Tongue (tissue), 2 donors: ENCODE data around the gene RAD51C. TPM values are rescaled to one million over a fixed set of nuclear protein-coding genes. Genes with fewer than 3 reads are reported as not detected.
"Not testable (repeated sequence)": the region's sequence is repeated elsewhere in the genome, so short reads cannot be mapped to it uniquely, and the experiment has no call there.

Experiments used
- DNase-seq: peaks from one replicate; pipeline ENCODE4 v3.0.0-alpha.2; 2015
- total RNA-seq: library from RNA; depleted of rRNA; stranded (reverse); fragments of >200 nt; gene quantifications from one replicate; pipeline ENCODE4 v1.2.3, GENCODE V29; 2014

Gene RAD51C
- total RNA-seq = 30.2 TPM

DNA sequence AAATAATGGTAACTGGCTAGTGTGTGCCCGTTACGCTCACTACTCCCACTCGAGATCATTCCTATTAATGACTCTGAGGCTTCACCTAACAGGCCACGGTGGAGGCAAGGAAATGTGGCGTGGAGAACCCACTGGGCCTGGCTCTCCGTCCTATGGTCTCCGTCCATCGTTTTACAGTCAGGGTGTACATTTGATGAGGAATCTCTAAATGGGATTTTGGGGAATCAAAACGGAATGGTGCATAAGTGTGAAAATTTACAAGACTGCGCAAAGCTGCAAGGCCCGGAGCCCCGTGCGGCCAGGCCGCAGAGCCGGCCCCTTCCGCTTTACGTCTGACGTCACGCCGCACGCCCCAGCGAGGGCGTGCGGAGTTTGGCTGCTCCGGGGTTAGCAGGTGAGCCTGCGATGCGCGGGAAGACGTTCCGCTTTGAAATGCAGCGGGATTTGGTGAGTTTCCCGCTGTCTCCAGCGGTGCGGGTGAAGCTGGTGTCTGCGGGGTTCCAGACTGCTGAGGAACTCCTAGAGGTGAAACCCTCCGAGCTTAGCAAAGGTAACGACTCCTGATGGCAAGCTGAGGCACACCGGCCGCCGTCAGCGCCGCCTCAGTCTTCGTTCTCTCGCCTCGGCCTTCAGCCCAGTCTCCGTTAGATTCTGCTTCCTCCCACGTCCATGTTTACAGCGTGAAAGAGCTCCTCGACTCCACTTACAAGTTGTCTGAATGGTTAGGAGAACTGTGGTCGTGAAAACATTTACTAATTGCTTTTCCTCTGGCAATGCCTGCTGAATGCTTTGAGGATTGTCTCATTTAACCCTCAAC is at the start of gene RAD51C:
Gene RAD51C (plus strand): TSS at position 364 of the 817 bp plus-strand sequence. CDS start 42 bp downstream, at position 406.
- DNase-seq = peak; percentile 94

DNA sequence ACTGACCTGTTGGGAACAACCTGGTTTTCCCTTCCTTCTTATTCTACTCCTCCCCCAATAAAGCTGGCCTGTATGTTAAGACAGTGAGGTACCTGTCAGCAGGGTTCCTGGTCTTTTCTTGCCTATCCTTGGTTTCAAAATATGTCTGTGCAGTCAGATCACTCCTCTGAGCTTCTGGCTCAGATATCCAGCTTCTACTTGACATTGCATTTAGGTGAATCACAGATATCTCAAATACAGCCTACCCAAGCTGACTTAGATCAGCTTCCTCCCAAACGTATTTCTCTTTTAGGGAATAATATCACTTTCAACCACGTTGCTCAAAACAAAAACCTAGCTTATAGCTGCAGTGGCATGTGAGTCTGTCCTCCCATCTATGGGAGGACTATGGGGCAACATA is 49.3 kb upstream of the RAD51C start:
- no peak for DNase-seq

- DNase-seq = no peak
Measured at GRCh38 chr17:58648236-58648635, 44.2 kb upstream of the RAD51C start.

GRCh38 chr17:58657962-58658803 is 34.2 kb upstream of the RAD51C start:
- DNase-seq = not testable (repeated sequence)

DNA sequence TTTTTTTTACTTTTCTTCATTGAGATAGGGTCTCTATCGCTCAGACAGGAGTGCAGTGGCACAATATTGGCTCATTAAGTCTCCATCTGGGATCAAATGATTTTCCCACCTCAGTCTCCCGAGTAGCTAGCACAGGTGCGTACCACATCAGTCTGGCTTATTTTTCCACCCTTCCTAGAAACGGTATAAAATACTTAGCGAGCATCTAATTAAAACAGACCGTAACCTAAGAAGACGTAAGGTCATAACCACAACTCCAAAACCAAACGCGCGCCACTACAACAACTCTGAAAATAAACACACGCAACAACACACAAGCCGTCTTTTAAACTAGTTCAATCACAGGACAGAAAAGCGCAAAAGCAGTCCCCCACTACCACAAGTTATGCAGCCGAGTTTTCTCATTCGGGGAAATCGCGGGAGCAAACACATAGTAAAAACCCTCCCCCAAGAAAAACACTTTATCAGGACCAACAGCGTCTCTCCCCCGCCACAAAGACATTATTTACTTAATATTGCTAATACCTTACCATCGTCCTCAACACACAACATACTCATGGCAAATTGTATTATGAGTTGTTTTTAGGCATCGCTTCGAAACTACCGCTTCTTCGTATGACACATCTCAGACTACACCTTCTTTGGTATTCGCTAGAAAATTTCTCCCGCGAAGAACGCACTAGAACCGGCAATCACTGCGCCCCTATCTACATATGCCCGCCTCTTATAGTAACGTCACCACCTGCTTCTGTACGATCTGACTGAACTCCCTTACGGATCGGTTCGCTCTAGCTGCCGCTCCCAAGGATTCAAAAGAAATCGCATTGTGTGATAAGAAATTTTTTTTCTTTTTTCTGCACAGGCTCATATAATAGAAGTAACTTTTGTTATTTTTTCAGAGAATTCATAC is 33.3 kb upstream of the RAD51C start:
- DNase-seq = peak; percentile 96

DNA sequence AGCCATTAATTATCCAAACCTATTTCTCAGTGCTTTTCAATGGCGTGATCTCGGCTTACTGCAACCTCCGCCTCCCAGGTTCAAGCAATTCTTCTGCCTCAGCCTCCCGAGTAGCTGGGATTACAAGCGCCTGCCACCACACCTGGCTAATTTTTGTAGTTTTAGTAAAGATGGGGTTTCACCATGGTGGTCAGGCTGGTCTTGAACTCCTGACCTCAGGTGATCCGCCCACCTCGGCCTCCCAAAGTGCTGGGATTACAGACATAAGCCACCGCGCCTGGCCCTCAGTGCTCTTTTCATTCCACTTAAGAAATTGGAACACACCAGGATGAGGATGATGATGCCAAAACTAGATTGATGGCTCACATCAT is 32.7 kb upstream of the RAD51C start:
- not testable (repeated sequence) for DNase-seq

DNA sequence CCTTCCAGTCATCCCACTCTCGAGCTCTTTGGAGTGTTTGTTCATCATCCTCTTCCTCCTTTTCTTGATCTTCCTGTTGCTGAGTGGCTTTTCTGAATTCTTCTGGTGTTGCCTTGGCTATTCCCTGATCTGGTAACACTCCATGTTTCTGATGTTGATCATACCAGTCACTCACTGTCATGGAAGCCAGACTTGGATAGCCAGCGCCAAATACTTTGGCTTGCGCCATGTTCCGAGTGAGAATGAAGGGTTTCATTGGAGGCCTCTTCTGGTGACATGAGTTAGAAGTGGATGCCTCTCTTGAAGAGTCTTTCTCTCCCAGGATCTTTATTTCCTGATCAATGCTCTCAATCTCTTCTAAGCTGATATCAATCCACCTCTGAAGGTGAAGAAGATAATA is 31.8 kb upstream of the RAD51C start:
- DNase-seq = no peak

DNA sequence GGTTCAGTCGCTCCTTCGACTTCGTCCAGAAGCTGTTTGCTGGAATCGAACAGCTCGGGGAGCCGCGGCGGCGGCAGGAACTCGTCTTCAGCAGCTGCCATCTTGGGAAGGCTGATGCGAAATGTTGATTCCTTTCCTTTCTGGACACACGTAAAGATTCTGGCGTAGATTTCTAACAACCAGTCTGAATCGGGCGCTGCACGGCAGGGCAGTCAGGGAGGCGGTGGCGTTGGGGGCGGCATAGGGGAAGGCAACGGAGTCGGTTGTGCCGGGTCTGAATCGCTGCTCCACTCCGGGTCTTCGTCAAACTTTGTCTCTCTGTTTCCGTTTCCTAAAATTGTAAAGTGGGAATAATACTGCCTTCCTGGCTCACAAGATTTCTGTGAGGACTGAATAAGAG is 30.9 kb upstream of the RAD51C start:
- no peak for DNase-seq

GRCh38 chr17:58664302-58664701 is 28.1 kb upstream of the RAD51C start:
- DNase-seq = no peak

- DNase-seq = no peak
Measured at GRCh38 chr17:58665946-58666857, 26.2 kb upstream of the RAD51C start.

- peak; percentile 69 for DNase-seq
Measured at GRCh38 chr17:58666858-58667267, 25.5 kb upstream of the RAD51C start.

GRCh38 chr17:58667934-58668597 is 24.3 kb upstream of the RAD51C start:
- no peak for DNase-seq

- no peak for DNase-seq
Measured at GRCh38 chr17:58668598-58668935, 23.8 kb upstream of the RAD51C start.

- DNase-seq = no peak
Measured at GRCh38 chr17:58669853-58670252, 22.5 kb upstream of the RAD51C start.

DNA sequence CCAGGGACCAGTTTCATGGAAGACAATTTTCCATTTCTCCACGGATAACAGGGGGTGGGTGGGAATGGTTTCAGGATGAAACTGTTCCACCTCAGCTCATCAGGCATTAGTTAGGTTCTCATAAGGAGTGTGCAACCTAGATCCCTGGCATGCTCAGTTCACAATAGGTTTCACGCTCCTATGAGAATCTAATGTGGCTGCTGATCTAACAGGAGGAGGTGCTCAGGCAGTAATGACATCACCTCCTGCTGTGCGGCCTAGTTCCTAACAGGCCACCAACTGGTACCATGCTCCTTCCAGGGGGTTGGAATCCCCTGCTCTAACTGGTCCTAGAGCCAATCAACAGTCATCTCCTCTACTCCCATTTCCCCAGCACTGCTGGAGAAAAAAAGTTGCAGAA is 20.4 kb upstream of the RAD51C start:
- DNase-seq = no peak

- DNase-seq = no peak
Measured at GRCh38 chr17:58677194-58677880, 15.1 kb upstream of the RAD51C start.

DNA sequence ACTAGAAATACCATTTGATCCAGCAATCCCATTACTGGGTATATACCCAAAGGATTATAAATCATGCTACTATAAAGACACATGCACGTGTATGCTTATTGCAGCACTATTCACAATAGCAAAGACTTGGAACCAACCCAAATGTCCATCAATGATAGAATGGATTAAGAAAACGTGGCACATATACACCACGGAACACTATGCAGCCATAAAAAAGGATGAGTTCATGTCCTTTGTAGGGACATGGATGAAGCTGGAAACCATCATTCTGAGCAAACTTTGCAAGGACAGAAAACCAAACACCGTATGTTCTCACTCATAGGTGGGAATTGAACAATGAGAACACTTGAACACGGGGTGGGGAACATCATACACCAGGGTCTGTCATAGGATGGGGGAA is 14.1 kb upstream of the RAD51C start:
- not testable (repeated sequence) for DNase-seq

- DNase-seq = peak; percentile 48
Measured at GRCh38 chr17:58679263-58680037, 13.0 kb upstream of the RAD51C start.

GRCh38 chr17:58680038-58680369 is 12.4 kb upstream of the RAD51C start:
- no peak for DNase-seq
